Suprapubic skin (tissue), 3 donors: ENCODE results near the gene L1TD1.

Experiments
- CTCF ChIP-seq, 2 donors: fragments of 200-600 bp in 1 of 2; fragments of 450-650 bp in 1 of 2; sonication (generic) in 1 of 2; IDR thresholded peaks; one replicate each; pipeline ENCODE4 v1.5.1; 2016 to 2019; ENCODE audit warnings: antibody characterized with exemption in 2 of 2, mild to moderate bottlenecking in 1 of 2, moderate library complexity in 1 of 2
- EP300 ChIP-seq: sonication (generic); formaldehyde crosslinking; IDR thresholded peaks from one replicate; pipeline ENCODE4 v1.6.1; 2017; ENCODE audit warnings: antibody characterized with exemption
- POLR2A ChIP-seq, 2 donors: fragments of 450-650 bp; IDR thresholded peaks; one replicate each; pipeline ENCODE4 v1.6.1; 2017; ENCODE audit warnings: antibody characterized with exemption in 2 of 2, mild to moderate bottlenecking in 2 of 2, moderate library complexity in 2 of 2

- TF ChIP-seq CTCF (IDR thresholded peaks at IDR 0.05): no peak
- TF ChIP-seq EP300: no peak
- no peak for TF ChIP-seq POLR2A (IDR thresholded peaks at IDR 0.05)
Measured at GRCh38 chr1:62218604-62219003, 24.0 kb downstream of the L1TD1 start.
